Mucosa of stomach (tissue), 1 donor: Measurements from ENCODE around the gene AK2.
"Not testable (repeated sequence)": the region's sequence is repeated elsewhere in the genome, so short reads cannot be mapped to it uniquely, and the experiment has no call there.

Source experiments
- H3K27me3 ChIP-seq: one replicate; pipeline ENCODE4 v1.7.0; 2013; ENCODE audit warnings: mild to moderate bottlenecking, low read length; ENCODE audit not compliant: control insufficient read depth, insufficient read depth
- H3K36me3 ChIP-seq: one replicate; pipeline ENCODE4 v1.7.0; 2013; ENCODE audit warnings: low read length; ENCODE audit not compliant: control insufficient read depth, insufficient read depth
- H3K4me1 ChIP-seq: one replicate; pipeline ENCODE4 v1.7.0; 2013; ENCODE audit warnings: mild to moderate bottlenecking, low read length; ENCODE audit not compliant: control insufficient read depth, insufficient read depth
- H3K4me3 ChIP-seq: one replicate; pipeline ENCODE4 v1.7.0; 2013; ENCODE audit warnings: low read length
- H3K9ac ChIP-seq: one replicate; pipeline ENCODE4 v1.7.0; 2013; ENCODE audit warnings: mild to moderate bottlenecking, low read length, moderate library complexity
- H3K9me3 ChIP-seq: one replicate; pipeline ENCODE4 v1.7.0; 2013; ENCODE audit warnings: mild to moderate bottlenecking, low read length, moderate library complexity; ENCODE audit not compliant: control insufficient read depth
- donor health status: Pancreatic carcinoma.

AK2 gene

GRCh38 chr1:33030575-33030974, 6.1 kb downstream of the AK2 start:
- Histone ChIP-seq H3K27me3 (no peaks in the 10 kb centered on the region), H3K4me3 (no peak overlapping the region), H3K4me1 (peaks cover 14% of the 10 kb centered on the region), H3K9ac (no peak overlapping the region), H3K36me3 (no peaks in the 10 kb centered on the region), H3K9me3 (no peaks in the 10 kb centered on the region)

GRCh38 chr1:33029921-33030320, 6.8 kb downstream of the AK2 start:
- H3K36me3 ChIP-seq = no peaks in the 10 kb centered on the region
- H3K27me3 ChIP-seq = no peaks in the 10 kb centered on the region
- H3K9me3 ChIP-seq = no peaks in the 10 kb centered on the region
- H3K9ac ChIP-seq = no peak overlapping the region
- peaks cover 14% of the 10 kb centered on the region for H3K4me1 ChIP-seq
- H3K4me3 ChIP-seq = no peak overlapping the region

GRCh38 chr1:33029209-33029608, 7.5 kb downstream of the AK2 start:
- Histone ChIP-seq H3K36me3 (no peaks in the 10 kb centered on the region), H3K9ac (no peak overlapping the region), H3K27me3 (no peaks in the 10 kb centered on the region), H3K4me1 (peaks cover 20% of the 10 kb centered on the region), H3K4me3 (no peak overlapping the region), H3K9me3 (no peaks in the 10 kb centered on the region)

- Histone ChIP-seq H3K27me3 (no peaks in the 10 kb centered on the region), H3K9ac (no peak overlapping the region)
These were observed 10.9 kb downstream of the AK2 start for GRCh38 chr1:33025761-33026160.

DNA sequence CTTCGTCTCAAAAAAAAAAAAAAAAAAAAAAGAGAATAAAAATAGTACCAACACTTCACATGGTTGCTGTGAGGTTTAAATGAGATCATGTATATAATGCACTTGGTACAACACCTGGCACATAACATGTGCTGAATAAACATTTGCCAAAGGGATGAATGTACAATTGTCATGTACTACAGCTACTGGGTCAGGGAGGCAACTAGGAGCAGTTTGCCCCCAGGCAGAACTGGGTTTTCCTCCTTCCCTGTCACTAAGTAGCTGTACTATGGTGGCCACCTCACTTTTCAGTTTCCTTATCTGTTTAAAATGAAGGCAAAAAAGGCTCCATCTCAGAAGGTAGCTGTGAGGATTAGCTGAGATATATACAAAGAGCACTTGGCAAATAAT, 11.5 kb downstream of the AK2 start:
- Histone ChIP-seq H3K9me3 (no peaks in the 10 kb centered on the region), H3K36me3 (peaks cover 3% of the 10 kb centered on the region), H3K27me3 (no peaks in the 10 kb centered on the region), H3K4me1 (peaks cover 49% of the 10 kb centered on the region), H3K9ac (no peak overlapping the region), H3K4me3 (no peak overlapping the region)

More at GRCh38 chr1:33025761-33026160, 10.9 kb downstream of the AK2 start:
- Histone ChIP-seq H3K4me3 (no peak overlapping the region), H3K36me3 (peaks cover 3% of the 10 kb centered on the region), H3K4me1 (peaks cover 49% of the 10 kb centered on the region), H3K9me3 (no peaks in the 10 kb centered on the region)

DNA sequence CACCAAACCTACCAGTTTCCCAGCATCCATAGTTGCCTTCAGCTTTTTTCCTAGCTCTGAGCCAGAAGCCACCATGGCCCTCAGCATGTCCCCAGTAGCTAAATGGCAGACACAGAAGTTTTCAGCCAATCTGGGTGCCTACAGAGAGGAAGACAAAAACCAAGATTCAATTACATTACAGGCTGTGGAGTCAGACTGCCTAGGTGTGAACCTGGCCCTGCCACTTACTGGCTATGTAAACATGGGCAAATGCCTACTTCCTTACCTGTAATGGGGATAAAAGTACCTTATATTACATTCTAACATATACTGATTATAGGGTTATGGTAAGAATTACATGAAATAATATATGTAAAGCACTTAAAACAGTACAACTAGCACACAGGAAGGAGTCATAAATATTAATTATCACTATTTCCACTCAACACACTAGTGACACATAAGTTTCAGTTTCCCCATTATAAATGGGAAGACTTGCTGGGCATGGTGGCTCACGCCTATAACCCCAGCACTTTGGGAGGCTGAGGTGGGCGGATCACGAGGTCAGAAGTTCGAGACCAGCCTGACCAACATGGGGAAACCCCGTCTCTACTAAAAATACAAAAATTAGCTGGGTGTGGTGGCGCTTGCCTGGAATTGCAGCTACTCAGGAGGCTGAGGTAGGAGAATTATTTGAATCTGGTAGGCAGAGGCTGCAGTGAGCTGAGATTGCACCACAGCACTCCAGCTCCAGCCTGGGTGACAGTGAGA, 12.1 kb downstream of the AK2 start:
- H3K9ac ChIP-seq, H3K27me3 ChIP-seq, H3K36me3 ChIP-seq, H3K9me3 ChIP-seq, H3K4me3 ChIP-seq: not testable (repeated sequence)
- peaks cover 49% of the 10 kb centered on the region for H3K4me1 ChIP-seq

DNA sequence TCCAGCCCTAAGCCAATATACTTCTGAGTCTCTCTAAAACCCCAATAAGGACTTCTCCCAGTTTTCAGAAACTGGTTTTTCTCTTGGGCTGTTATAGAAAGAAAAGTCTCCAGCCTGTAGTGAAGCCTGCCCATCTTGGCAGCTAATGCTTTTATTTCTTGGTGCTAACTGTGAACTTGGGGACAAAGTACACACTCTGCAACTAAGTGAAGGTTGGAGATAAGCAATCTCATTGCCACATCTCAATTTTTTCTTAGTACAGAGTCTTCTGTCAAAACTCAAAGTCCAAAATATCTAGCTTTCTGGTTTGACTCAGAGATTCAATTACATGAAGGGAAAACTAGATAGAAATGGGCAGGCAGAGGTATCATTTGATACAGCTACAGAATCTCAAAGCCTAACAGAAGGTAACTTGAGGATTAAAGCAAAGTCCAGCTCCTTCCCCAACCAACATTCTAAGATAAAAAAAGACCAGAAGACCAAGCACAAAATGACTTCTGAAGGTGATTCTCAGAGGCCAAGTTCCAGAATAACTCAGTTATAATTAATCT, 14.0 kb downstream of the AK2 start:
- Histone ChIP-seq H3K9me3 (no peaks in the 10 kb centered on the region), H3K4me3 (no peak overlapping the region), H3K27me3 (no peaks in the 10 kb centered on the region), H3K36me3 (peaks cover 18% of the 10 kb centered on the region), H3K9ac (no peak overlapping the region), H3K4me1 (peaks cover 49% of the 10 kb centered on the region)

DNA sequence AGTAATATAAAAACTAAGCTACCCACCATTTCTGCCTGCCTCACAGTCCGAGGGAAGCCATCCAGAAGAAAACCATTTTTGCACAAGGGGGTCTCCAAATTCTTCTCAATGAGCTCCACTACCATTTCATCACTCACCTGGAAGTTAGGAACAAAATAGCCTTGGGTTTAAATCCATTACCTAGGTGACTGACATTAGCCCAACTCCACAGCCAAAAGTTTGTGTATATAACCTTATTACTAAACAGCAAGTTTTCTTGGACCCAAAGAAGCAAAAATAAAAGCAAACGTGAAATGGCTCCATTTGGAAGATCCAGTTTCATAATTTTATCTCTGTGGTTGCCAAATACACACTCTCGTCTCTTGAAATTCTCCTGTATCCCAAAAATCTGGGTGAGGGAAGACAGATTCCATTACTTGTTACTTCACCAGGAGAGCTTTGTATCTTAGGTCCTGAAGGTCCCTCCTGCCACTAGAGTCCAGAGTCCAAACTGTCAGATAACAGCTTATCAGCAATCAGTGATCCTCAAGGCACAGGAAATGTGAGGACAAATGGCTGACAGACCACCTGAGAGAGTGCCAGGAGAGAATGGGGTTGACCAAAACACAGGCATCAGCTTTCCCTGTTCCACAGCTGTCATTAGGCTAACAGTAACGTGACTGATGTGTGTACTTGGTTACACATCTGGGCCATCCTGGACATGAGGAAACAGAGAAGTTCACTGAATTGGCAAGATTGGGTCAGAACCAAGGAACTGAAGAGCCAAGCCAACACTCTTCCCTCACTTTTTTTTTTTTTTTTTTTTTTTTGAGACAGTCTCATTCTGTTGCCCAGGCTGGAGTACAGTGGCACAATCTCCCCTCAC, 14.9 kb downstream of the AK2 start:
- Histone ChIP-seq H3K36me3 (peaks cover 24% of the 10 kb centered on the region), H3K27me3 (no peaks in the 10 kb centered on the region), H3K4me3 (no peak overlapping the region), H3K9ac (no peak overlapping the region), H3K4me1 (peaks cover 49% of the 10 kb centered on the region), H3K9me3 (no peaks in the 10 kb centered on the region)

GRCh38 chr1:33018112-33018511, 18.6 kb downstream of the AK2 start:
- Histone ChIP-seq H3K9ac (no peak overlapping the region), H3K4me3 (no peak overlapping the region), H3K4me1 (peaks cover 20% of the 10 kb centered on the region), H3K27me3 (no peaks in the 10 kb centered on the region), H3K9me3 (no peaks in the 10 kb centered on the region), H3K36me3 (peaks cover 24% of the 10 kb centered on the region)

DNA sequence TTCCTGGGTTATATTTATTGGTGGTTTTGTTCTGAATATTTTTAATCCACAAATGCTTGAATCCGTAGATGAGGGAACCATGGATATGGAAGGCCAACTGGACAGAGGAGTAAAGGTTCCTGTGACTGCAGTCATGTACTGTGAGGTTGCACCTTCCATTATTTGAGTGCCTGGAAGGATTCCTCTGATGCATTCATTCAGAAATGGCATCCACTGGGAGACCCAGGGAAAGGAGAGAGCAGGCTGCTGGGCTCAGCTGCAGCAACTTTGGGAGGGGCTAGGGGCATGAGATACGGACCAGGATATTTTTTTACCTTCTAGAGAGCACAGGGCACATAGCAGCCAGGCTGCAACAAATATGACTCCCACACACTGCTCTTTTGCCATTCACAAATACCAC, 19.5 kb downstream of the AK2 start:
- Histone ChIP-seq H3K36me3 (peaks cover 24% of the 10 kb centered on the region), H3K9ac (no peak overlapping the region), H3K4me3 (no peak overlapping the region), H3K9me3 (no peaks in the 10 kb centered on the region), H3K4me1 (peaks cover 12% of the 10 kb centered on the region), H3K27me3 (no peaks in the 10 kb centered on the region)

DNA sequence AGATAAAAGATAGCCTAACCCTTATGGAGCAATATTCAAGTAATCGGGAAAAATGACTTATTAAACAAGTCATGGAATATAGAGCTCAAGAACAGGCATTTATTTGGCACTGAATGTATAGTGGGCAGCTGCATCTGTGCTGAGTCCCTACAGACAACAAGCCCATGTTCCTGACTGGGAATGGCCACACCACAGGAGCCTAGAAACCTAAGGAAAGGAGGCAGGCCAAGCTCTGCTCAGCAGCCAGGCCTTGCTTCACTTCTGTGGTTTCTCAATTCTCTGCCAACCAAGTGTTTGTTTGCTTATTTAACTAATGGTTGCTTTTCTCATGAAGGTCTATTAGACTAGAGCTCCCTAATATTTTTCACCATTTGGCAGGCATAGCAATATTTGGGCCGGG, 21.5 kb downstream of the AK2 start:
- no peak overlapping the region for H3K9ac ChIP-seq
- H3K4me1 ChIP-seq = peaks cover 18% of the 10 kb centered on the region
- H3K36me3 ChIP-seq = peaks cover 21% of the 10 kb centered on the region
- no peaks in the 10 kb centered on the region for H3K27me3 ChIP-seq
- no peak overlapping the region for H3K4me3 ChIP-seq
- H3K9me3 ChIP-seq = no peaks in the 10 kb centered on the region

- Histone ChIP-seq H3K4me1 (peaks cover 19% of the 10 kb centered on the region), H3K4me3 (no peak overlapping the region), H3K36me3 (peaks cover 18% of the 10 kb centered on the region), H3K27me3 (no peaks in the 10 kb centered on the region), H3K9ac (no peak overlapping the region), H3K9me3 (no peaks in the 10 kb centered on the region)
These were observed 22.1 kb downstream of the AK2 start for GRCh38 chr1:33014464-33015163.
